H1 (cell line): Measurements from ENCODE around the gene GABPB2. TPM values are rescaled to one million over a fixed set of nuclear protein-coding genes. Genes with fewer than 3 reads are reported as not detected.

Experiments
- ATF3 ChIP-seq: IDR thresholded peaks from 2 replicates; pipeline ENCODE4 v1.6.1; 2011; ENCODE audit warnings: low read depth, mild to moderate bottlenecking, low read length; ENCODE audit not compliant: insufficient read depth
- GTF2F1 ChIP-seq: IDR thresholded peaks from 2 replicates; pipeline ENCODE4 v1.6.1; 2012; ENCODE audit warnings: low read depth, low read length, improper control_type of control experiment, borderline replicate concordance
- RBBP5 ChIP-seq: IDR thresholded peaks from 2 replicates; pipeline ENCODE4 v1.7.1; 2012; ENCODE audit warnings: low read depth, mild to moderate bottlenecking, inconsistent platforms, low read length, moderate library complexity, borderline replicate concordance
- polyA plus RNA-seq, 7 experiments: library from polyadenylated mRNA; depleted of rRNA in 3 of 7; stranded (reverse) in 5 of 7; unstranded in 2 of 7; fragments of >200 nt in 5 of 7; fragments of 200-250 nt in 2 of 7; gene quantifications; 1 replicate in 5 of 7; 2 replicates in 1 of 7; 4 replicates in 1 of 7; pipeline versions ENCODE4 v1.2.1 to v1.2.3, GENCODE V29; 2011 to 2013; ENCODE audit warnings: missing spikeins in 2 of 7, mixed read lengths in 2 of 7
- total RNA-seq: library from RNA; stranded (reverse); fragmentation: NEBNext Ultra II Directional; extraction: Animal tissue kit (Norgen Biotek cat#: 25700); gene quantifications from 2 replicates; pipeline ENCODE4 v1.2.1, GENCODE V29; 2021

The GABPB2 gene
- total and polyA plus RNA-seq, 2 of the 8 experiments (the other 6 are each of a cell fraction or from before 2014, with no cell fraction given) = 1.8 to 2.4 TPM

- TF ChIP-seq RBBP5 = no peak
- no peak for TF ChIP-seq GTF2F1
- no peak for TF ChIP-seq ATF3
Observed at GRCh38 chr1:151043163-151043562, 27.4 kb upstream of the GABPB2 start (continued).
